Mesenchymal stem cell (in vitro differentiated cells and primary cell): Measurements from ENCODE around the gene SYNE3.
A peak's percentile ranks its signal among the peaks of the same experiment; 100 is the strongest.

Source experiments
- DNase-seq: peaks from one replicate; pipeline ENCODE4 v3.0.0-alpha.2; 2013
- H2AFZ ChIP-seq: one replicate; pipeline ENCODE4 v1.6.1; 2013; ENCODE audit warnings: low read depth, mild to moderate bottlenecking, control low read depth, inconsistent platforms, low read length, moderate library complexity
- H2AK5ac ChIP-seq: 2 replicates; pipeline ENCODE4 v1.6.1; 2013; ENCODE audit warnings: low read length, moderate library complexity, mild to moderate bottlenecking, inconsistent platforms; ENCODE audit not compliant: severe bottlenecking
- H2BK120ac ChIP-seq: one replicate; pipeline ENCODE4 v1.6.1; 2013; ENCODE audit warnings: low read depth, mild to moderate bottlenecking, inconsistent platforms, low read length, moderate library complexity
- H2BK12ac ChIP-seq, 2 experiments: one replicate each; pipeline ENCODE4 v1.6.1; 2013; ENCODE audit warnings: inconsistent platforms in 2 of 2, low read length in 2 of 2, mild to moderate bottlenecking in 2 of 2, moderate library complexity in 2 of 2, control low read depth in 1 of 2
- H2BK15ac ChIP-seq: one replicate; pipeline ENCODE4 v1.6.1; 2013; ENCODE audit warnings: mild to moderate bottlenecking, low read depth, inconsistent platforms; ENCODE audit not compliant: poor library complexity, severe bottlenecking
- H2BK5ac ChIP-seq: 2 replicates; pipeline ENCODE4 v1.6.1; 2013; ENCODE audit warnings: low read depth, mild to moderate bottlenecking, low read length, control low read depth, inconsistent platforms; ENCODE audit not compliant: poor library complexity, severe bottlenecking
- H3K14ac ChIP-seq, 2 experiments: one replicate each; pipeline ENCODE4 v1.6.1; 2013; ENCODE audit warnings: inconsistent platforms in 2 of 2, low read length in 2 of 2, control low read depth in 1 of 2, mild to moderate bottlenecking in 1 of 2, moderate library complexity in 1 of 2
- H3K18ac ChIP-seq, 2 experiments: one replicate each; pipeline ENCODE4 v1.6.1; 2013; ENCODE audit warnings: inconsistent platforms in 2 of 2, low read length in 2 of 2, control low read depth in 1 of 2, low read depth in 1 of 2, mild to moderate bottlenecking in 1 of 2
- H3K23ac ChIP-seq, 2 experiments: one replicate each; pipeline ENCODE4 v1.6.1; 2013; ENCODE audit warnings: inconsistent platforms in 2 of 2, low read length in 2 of 2, mild to moderate bottlenecking in 2 of 2, moderate library complexity in 2 of 2, control low read depth in 1 of 2
- H3K27ac ChIP-seq: 2 replicates; pipeline ENCODE4 v1.5.1; 2013; ENCODE audit warnings: mild to moderate bottlenecking, moderate library complexity, low read length, control low read depth, inconsistent platforms; ENCODE audit not compliant: poor library complexity, severe bottlenecking
- H3K27me3 ChIP-seq, 2 experiments: 2 replicates each; pipeline versions ENCODE4 v1.6.1 to v1.7.0; 2013; ENCODE audit warnings: low read length in 2 of 2, mild to moderate bottlenecking in 2 of 2, moderate library complexity in 2 of 2, control low read depth in 1 of 2, inconsistent platforms in 1 of 2; ENCODE audit not compliant: control insufficient read depth in 1 of 2, insufficient read depth in 1 of 2
- H3K36me3 ChIP-seq, 2 experiments: 2 replicates each; pipeline versions ENCODE4 v1.6.1 to v1.7.0; 2013; ENCODE audit warnings: low read length in 2 of 2, control low read depth in 1 of 2, inconsistent platforms in 1 of 2, low read depth in 1 of 2, mild to moderate bottlenecking in 1 of 2; ENCODE audit not compliant: insufficient read depth in 2 of 2, control insufficient read depth in 1 of 2
- H3K4ac ChIP-seq, 2 experiments: one replicate each; pipeline ENCODE4 v1.6.1; 2013; ENCODE audit warnings: inconsistent platforms in 2 of 2, low read length in 2 of 2, mild to moderate bottlenecking in 2 of 2, moderate library complexity in 2 of 2, control low read depth in 1 of 2, low read depth in 1 of 2
- H3K4me1 ChIP-seq: 2 replicates; pipeline ENCODE4 v1.6.1; 2013; ENCODE audit warnings: low read depth, low read length, control low read depth; ENCODE audit not compliant: control insufficient read depth, insufficient read depth
- H3K4me2 ChIP-seq: 2 replicates; pipeline ENCODE4 v1.6.1; 2013; ENCODE audit warnings: low read length, mild to moderate bottlenecking, inconsistent platforms; ENCODE audit not compliant: poor library complexity, severe bottlenecking
- H3K4me3 ChIP-seq, 2 experiments: 2 replicates each; pipeline versions ENCODE4 v1.5.1 to v1.7.0; 2013; ENCODE audit warnings: low read length in 2 of 2, mild to moderate bottlenecking in 2 of 2, control low read depth in 1 of 2, low read depth in 1 of 2; ENCODE audit not compliant: insufficient read depth in 1 of 2
- H3K79me1 ChIP-seq: replicated peaks from 2 replicates; pipeline ENCODE4 v1.6.1; 2013; ENCODE audit warnings: mild to moderate bottlenecking, control low read depth, low read length, inconsistent platforms; ENCODE audit not compliant: poor library complexity, severe bottlenecking
- H3K9ac ChIP-seq: 2 replicates; pipeline ENCODE4 v1.7.0; 2013; ENCODE audit warnings: mild to moderate bottlenecking, low read length, moderate library complexity
- H3K9me3 ChIP-seq: 2 replicates; pipeline ENCODE4 v1.7.0; 2013; ENCODE audit warnings: mild to moderate bottlenecking, low read length; ENCODE audit not compliant: control insufficient read depth
- H4K8ac ChIP-seq: one replicate; pipeline ENCODE4 v1.6.1; 2013; ENCODE audit warnings: inconsistent platforms, mild to moderate bottlenecking, low read length, moderate library complexity
- H4K91ac ChIP-seq: one replicate; pipeline ENCODE4 v1.6.1; 2013; ENCODE audit warnings: mild to moderate bottlenecking, low read length, inconsistent platforms
- WGBS: methylation state at CpG from one replicate; pipeline ENCODE4 v1.1.7; 2013; ENCODE audit warnings: mixed read lengths; 5-methylcytosine and 5-hydroxymethylcytosine counted together

Gene SYNE3

DNA sequence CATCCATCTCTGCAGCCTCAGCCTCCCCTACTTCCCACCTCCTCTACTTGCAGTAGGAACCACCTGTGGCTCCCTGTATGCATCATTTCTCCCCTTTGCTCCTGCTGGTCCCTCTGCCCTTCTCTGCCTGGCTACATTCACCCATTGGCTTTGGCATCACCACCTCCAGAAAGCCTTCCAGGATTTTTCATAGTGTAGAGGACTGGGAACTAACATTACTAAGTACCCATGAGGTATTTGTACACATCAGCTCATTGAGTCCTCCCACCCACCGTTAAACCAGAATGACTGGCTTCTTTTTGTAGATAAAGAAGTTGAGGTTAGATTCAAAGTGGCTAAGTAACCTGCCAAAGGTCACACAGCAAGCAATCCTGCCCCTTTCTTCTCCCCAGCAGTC, 17.1 kb downstream of the SYNE3 start:
- H3K4me2 ChIP-seq: no peak overlapping the region
- H3K4me3 ChIP-seq: no peak overlapping the region
- H3K23ac ChIP-seq: no peak overlapping the region
- peaks cover 13% of the 10 kb centered on the region for H3K4me1 ChIP-seq
- no peak overlapping the region for H2AK5ac ChIP-seq
- H3K27me3 ChIP-seq: no peaks in the 10 kb centered on the region
- peak overlapping the region; percentile 47 for H3K9ac ChIP-seq
- no peaks in the 10 kb centered on the region for H3K79me1 ChIP-seq
- no CpG with 5 or more reads among the region's 1 CpG for WGBS
- no peak overlapping the region for H3K18ac ChIP-seq
- peak overlapping the region in 1 of 2 experiments; percentile 59 for H3K4ac ChIP-seq
- H4K91ac ChIP-seq: peak overlapping the region; percentile 61
- no peaks in the 10 kb centered on the region for H3K9me3 ChIP-seq
- no peak overlapping the region for H2BK5ac ChIP-seq
- peak overlapping the region; percentile 67 for H2BK120ac ChIP-seq
- H3K36me3 ChIP-seq: peaks cover 0 to 10% of the 10 kb centered on the region in 2 experiments
- H2BK12ac ChIP-seq: no peak overlapping the region
- H2BK15ac ChIP-seq: no peak overlapping the region
- no peak overlapping the region for H2AFZ ChIP-seq
- no peak for DNase-seq
- H3K27ac ChIP-seq: no peak overlapping the region
- no peak overlapping the region for H3K14ac ChIP-seq
- H4K8ac ChIP-seq: no peak overlapping the region

DNA sequence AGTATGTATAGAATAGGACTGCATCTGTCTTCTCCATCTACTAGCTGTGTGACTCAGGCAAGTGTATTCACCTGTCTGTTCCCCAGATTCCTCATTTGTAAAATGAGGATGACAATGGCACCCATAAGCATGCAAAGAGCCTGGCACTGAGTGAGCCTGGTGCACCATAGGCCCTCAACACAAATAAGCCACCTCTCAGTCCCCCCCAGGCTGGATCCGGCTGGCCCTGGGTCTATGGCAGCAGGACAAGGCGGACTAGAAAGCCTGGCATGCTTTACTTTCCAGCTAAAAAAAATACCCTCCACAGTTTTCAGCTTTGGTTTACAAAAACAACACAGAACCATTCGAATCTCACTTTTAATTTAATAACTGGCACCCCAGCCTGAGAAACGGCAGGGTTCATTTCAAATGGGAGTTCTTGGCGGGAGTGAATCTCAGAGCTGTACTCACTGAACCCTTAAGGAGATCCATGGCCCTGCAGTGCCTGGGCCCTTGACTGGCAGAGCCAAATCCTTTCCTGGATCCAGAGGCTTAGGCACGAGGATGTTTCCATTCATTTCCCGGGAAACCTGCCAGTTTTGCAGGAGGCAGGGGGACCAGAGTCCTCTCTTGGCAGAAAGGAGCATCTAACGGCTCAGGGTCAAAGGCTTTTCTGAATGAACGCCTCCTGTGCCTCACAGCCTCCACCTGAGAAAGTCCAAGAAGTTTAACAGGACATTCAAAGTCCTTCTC, 17.7 kb downstream of the SYNE3 start:
- Histone ChIP-seq H2AFZ (no peak overlapping the region), H2BK5ac (no peak overlapping the region), H3K23ac (no peak overlapping the region), H4K8ac (peak overlapping the region; percentile 32), H4K91ac (peak overlapping the region; percentile 61), H2BK15ac (no peak overlapping the region), H3K4me3 (no peak overlapping the region), H3K4me2 (no peak overlapping the region), H3K9me3 (no peaks in the 10 kb centered on the region), H3K4ac (peak overlapping the region in 1 of 2 experiments; percentile 59), H3K4me1 (peaks cover 13% of the 10 kb centered on the region), H3K36me3 (peaks cover 0 to 11% of the 10 kb centered on the region in 2 experiments), H2BK12ac (peak overlapping the region in 1 of 2 experiments; percentile 70), H3K27ac (no peak overlapping the region), H3K9ac (peak overlapping the region; percentile 47), H3K18ac (peak overlapping the region in 1 of 2 experiments; percentile 15), H2BK120ac (peak overlapping the region; percentile 67), H2AK5ac (no peak overlapping the region), H3K79me1 (no peaks in the 10 kb centered on the region), H3K27me3 (no peaks in the 10 kb centered on the region), H3K14ac (no peak overlapping the region)
- DNase-seq: no peak
- WGBS: 97% methylated on average over 9 of the region's 9 CpGs

DNA sequence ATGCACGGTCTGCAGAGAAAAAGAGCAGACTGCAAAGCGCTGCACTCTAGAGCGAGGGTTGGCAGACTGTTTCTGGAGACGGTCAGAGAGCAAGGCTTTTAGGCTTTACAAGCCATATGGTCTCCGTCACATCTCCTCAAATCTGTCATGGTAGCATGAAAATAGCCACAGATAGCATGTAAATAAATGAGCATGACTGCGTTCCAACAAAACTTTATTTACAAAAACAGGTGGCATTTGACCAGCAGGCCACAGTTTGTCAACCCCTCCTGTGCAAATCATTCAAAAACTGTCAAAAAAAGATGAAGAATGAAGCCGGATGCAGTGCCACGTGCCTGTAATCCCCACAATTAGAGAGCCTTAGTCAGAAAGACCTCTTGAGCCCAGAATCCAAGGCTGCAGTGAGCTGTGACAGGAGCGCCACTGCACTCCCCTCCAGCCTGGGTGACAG, 18.9 kb downstream of the SYNE3 start:
- Histone ChIP-seq H3K27ac (no peak overlapping the region), H2AFZ (no peak overlapping the region), H3K14ac (no peak overlapping the region), H2BK15ac (no peak overlapping the region), H4K8ac (no peak overlapping the region), H3K4me2 (no peak overlapping the region), H4K91ac (no peak overlapping the region), H3K4me1 (peaks cover 13% of the 10 kb centered on the region), H2BK5ac (no peak overlapping the region), H3K23ac (no peak overlapping the region), H3K9ac (peak overlapping the region; percentile 61), H3K4me3 (no peak overlapping the region), H3K79me1 (no peaks in the 10 kb centered on the region), H3K18ac (no peak overlapping the region), H3K9me3 (no peaks in the 10 kb centered on the region), H3K4ac (no peak overlapping the region), H2BK120ac (no peak overlapping the region), H2AK5ac (no peak overlapping the region), H3K27me3 (no peaks in the 10 kb centered on the region), H3K36me3 (peaks cover 0 to 4% of the 10 kb centered on the region in 2 experiments), H2BK12ac (no peak overlapping the region)
- peak; percentile 78 for DNase-seq
- WGBS: 12% methylated on average over 8 of the region's 9 CpGs

DNA sequence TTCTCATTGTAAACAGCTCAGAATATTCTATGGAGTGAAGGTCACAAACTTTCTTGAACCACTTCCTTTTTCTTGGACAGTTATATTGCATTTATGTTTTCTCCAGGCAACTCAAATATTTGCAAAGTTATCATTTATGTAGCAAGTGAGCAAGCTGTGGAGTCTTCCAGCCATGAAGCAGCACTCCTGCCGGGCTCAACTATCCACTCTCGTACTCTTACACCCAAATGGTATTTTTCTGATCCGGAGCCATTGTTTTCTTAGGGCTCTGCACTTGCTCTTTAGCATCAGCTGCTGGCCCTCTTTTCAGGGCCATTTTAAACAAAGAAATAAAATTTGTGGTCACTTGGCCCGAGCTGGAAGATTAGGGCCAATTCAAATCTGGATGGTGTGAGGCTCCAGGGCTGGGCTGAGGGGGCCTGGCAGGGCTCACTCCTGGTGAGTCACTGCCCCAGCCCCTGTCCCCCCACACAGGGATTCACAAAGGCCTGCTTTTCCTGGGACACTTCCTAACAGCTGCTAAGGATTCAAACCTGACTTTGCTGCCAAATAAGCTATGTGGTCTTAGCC, 19.7 kb downstream of the SYNE3 start:
- peak; percentile 76 for DNase-seq
- Histone ChIP-seq H2AK5ac (no peak overlapping the region), H4K91ac (peak overlapping the region; percentile 62), H3K79me1 (no peaks in the 10 kb centered on the region), H2BK15ac (no peak overlapping the region), H3K14ac (no peak overlapping the region), H3K27me3 (no peaks in the 10 kb centered on the region), H3K4me3 (no peak overlapping the region), H2BK12ac (peak overlapping the region; percentile 6 to 37), H3K4ac (no peak overlapping the region), H3K4me2 (no peak overlapping the region), H3K9ac (peak overlapping the region; percentile 61), H3K23ac (no peak overlapping the region), H4K8ac (no peak overlapping the region), H3K9me3 (no peaks in the 10 kb centered on the region), H2BK5ac (no peak overlapping the region), H3K36me3 (peaks cover 0 to 9% of the 10 kb centered on the region in 2 experiments), H3K27ac (no peak overlapping the region), H2BK120ac (no peak overlapping the region), H3K4me1 (peaks cover 13% of the 10 kb centered on the region), H2AFZ (no peak overlapping the region), H3K18ac (peak overlapping the region in 1 of 2 experiments; percentile 37)
- 20% methylated on average over 4 of the region's 4 CpGs for WGBS
